CD4-positive, alpha-beta T cell (primary cell): ENCODE results near the gene KCTD16. TPM values are rescaled to one million over a fixed set of nuclear protein-coding genes. Genes with fewer than 3 reads are reported as not detected.

Source experiments
- ATAC-seq: fragments of 200-7000 bp; cut with Tn5 transposase; one replicate; pipeline ENCODE4 v1.10.0; 2022; ENCODE audit warnings: mild to moderate bottlenecking; ENCODE audit not compliant: poor library complexity
- CTCF ChIA-PET: fragments of 350-600 bp; sonication (Branson Sonifier 250); formaldehyde crosslinking; loops from one replicate; lab custom pipeline; 2021; ENCODE audit warnings: antibody characterized with exemption, inconsistent platforms; lab: Charles Lee
- POLR2A ChIA-PET: fragments of 350-600 bp; sonication (Branson Sonifier 250); formaldehyde crosslinking; loops from one replicate; lab custom pipeline; 2021; ENCODE audit warnings: antibody characterized with exemption, inconsistent platforms; lab: Charles Lee
- DNase-seq, 14 experiments: peaks; one replicate each; pipeline ENCODE4 v3.0.0-alpha.2; 2013 to 2020; ENCODE audit warnings: mixed read lengths in 2 of 14
- H3K27ac ChIP-seq, 2 donors: one replicate each; pipeline versions ENCODE4 v1.5.1 to v1.7.0; 2013; ENCODE audit warnings: low read length in 2 of 2, low read depth in 1 of 2, mild to moderate bottlenecking in 1 of 2
- H3K27me3 ChIP-seq, 2 experiments: 1 replicate in 1 of 2; 2 replicates in 1 of 2; pipeline versions ENCODE4 v1.6.1 to v1.7.0; 2013; ENCODE audit warnings: low read length in 2 of 2, control low read depth in 1 of 2, mild to moderate bottlenecking in 1 of 2, moderate library complexity in 1 of 2; ENCODE audit not compliant: insufficient read depth in 2 of 2, control insufficient read depth in 1 of 2
- H3K36me3 ChIP-seq: one replicate; pipeline ENCODE4 v1.6.1; 2013; ENCODE audit warnings: low read length, control low read depth; ENCODE audit not compliant: insufficient read depth
- H3K4me1 ChIP-seq: one replicate; pipeline ENCODE4 v1.6.1; 2013; ENCODE audit warnings: low read length, control low read depth; ENCODE audit not compliant: insufficient read depth
- H3K4me3 ChIP-seq: one replicate; pipeline ENCODE4 v1.5.1; 2013; ENCODE audit warnings: mild to moderate bottlenecking, low read length, moderate library complexity
- H3K9me3 ChIP-seq, 2 experiments: 1 replicate in 1 of 2; 2 replicates in 1 of 2; pipeline versions ENCODE4 v1.6.1 to v1.7.0; 2013; ENCODE audit warnings: low read length in 2 of 2, mild to moderate bottlenecking in 2 of 2, control low read depth in 1 of 2, moderate library complexity in 1 of 2; ENCODE audit not compliant: control insufficient read depth in 1 of 2, insufficient read depth in 1 of 2
- H3K27ac Mint-ChIP-seq: one replicate; pipeline ENCODE4 v1.8.0; 2020; ENCODE audit warnings: mixed read lengths
- H3K27me3 Mint-ChIP-seq: one replicate; pipeline ENCODE4 v1.8.0; 2021; ENCODE audit warnings: mixed read lengths
- H3K36me3 Mint-ChIP-seq: one replicate; pipeline ENCODE4 v1.8.0; 2021; ENCODE audit warnings: low read depth, mixed read lengths
- H3K4me1 Mint-ChIP-seq: one replicate; pipeline ENCODE4 v1.8.0; 2021; ENCODE audit warnings: low read depth, mixed read lengths
- H3K4me3 Mint-ChIP-seq: one replicate; pipeline ENCODE4 v1.8.0; 2020; ENCODE audit warnings: mild to moderate bottlenecking, mixed read lengths
- H3K9me3 Mint-ChIP-seq: one replicate; pipeline ENCODE4 v1.8.0; 2020; ENCODE audit warnings: mixed read lengths
- intact Hi-C, 2 experiments: fragments of 100-400 bp; cut with DNase I in 1 of 2; cut with micrococcal nuclease in 1 of 2; formaldehyde crosslinking; loops; one replicate each; pipeline versions ENCODE4 v1.15.1 to v1.9.0; 2023 to 2025; cut with DNase I, micrococcal nuclease
- total RNA-seq, 174 experiments: library from RNA in 2 of 174; stranded (reverse) in 2 of 174; gene quantifications; one replicate each; pipeline ENCODE4 v1.2.3 and lab custom pipeline; 2021 to 2026
- TF ChIP-seq, protein P1 (sequence below): fragments of 200-600 bp; IDR thresholded peaks from one replicate; pipeline ENCODE4 v1.8.0; 2022; ENCODE audit warnings: antibody characterized with exemption, mild to moderate bottlenecking

The KCTD16 gene
- total RNA-seq, 2 experiments from 2014 or later = not detected

DNA sequence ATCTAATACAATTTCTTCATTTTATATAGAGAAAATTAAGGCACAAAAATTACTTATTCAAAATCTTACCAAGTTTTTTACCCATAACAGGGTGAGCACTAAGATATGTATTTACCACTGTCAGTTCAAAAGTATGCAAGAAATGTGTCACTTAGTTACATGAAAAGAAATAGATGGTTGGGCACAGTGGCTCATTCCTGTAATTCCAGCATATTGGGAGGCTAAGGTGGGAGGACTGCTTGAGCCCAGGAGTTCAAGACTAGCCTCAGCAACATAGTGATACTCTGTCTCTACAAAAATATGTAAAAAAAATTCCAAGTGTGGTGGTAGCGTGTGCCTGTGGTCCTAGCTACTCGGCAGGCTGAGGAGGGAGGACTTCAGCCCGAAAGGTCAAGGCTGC lies 19.6 kb upstream of the KCTD16 start:
- H3K27ac ChIP-seq = no peak overlapping the region
- no peaks in the 10 kb centered on the region for H3K27me3 ChIP-seq
- H3K36me3 ChIP-seq = no peaks in the 10 kb centered on the region
- ChIA-PET POLR2A (no interaction called here), CTCF (interaction anchor here (0.9 kb wide), 1 partner anchor 9 kb away, joined by 4 read pairs; no protein-coding TSS in a partner anchor)
- no peak for DNase-seq
- Mint-ChIP-seq H3K27ac (no peak overlapping the region), H3K36me3 (no peaks in the 10 kb centered on the region), H3K4me1 (no peaks in the 10 kb centered on the region), H3K4me3 (no peak overlapping the region), H3K9me3 (no peaks in the 10 kb centered on the region), H3K27me3 (no peaks in the 10 kb centered on the region)
- H3K4me1 ChIP-seq = no peaks in the 10 kb centered on the region
- TF ChIP-seq, protein P1, sequence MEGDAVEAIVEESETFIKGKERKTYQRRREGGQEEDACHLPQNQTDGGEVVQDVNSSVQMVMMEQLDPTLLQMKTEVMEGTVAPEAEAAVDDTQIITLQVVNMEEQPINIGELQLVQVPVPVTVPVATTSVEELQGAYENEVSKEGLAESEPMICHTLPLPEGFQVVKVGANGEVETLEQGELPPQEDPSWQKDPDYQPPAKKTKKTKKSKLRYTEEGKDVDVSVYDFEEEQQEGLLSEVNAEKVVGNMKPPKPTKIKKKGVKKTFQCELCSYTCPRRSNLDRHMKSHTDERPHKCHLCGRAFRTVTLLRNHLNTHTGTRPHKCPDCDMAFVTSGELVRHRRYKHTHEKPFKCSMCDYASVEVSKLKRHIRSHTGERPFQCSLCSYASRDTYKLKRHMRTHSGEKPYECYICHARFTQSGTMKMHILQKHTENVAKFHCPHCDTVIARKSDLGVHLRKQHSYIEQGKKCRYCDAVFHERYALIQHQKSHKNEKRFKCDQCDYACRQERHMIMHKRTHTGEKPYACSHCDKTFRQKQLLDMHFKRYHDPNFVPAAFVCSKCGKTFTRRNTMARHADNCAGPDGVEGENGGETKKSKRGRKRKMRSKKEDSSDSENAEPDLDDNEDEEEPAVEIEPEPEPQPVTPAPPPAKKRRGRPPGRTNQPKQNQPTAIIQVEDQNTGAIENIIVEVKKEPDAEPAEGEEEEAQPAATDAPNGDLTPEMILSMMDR = no peak
- intact Hi-C loops = no loop called here
- ATAC-seq = no peak
- H3K9me3 ChIP-seq = no peaks in the 10 kb centered on the region
- H3K4me3 ChIP-seq = no peak overlapping the region

DNA sequence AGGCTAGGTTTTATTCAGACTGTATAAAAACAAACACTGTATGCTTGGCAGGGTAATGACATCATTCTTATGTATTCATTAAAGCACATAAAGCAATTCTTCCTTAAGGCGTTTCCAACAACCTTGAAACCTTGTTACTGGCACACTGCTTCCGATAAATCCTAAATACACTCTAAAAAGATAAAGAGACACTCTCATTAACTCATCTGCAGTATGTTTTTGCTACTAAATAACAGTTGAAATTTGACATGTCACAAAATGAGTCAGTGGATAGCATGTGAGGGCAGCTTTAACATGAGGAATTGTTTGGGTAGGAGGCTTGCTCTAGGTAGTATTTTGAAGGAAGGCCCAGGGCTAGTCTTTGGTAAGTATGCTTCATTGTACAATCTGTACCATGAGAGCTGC lies 13.9 kb upstream of the KCTD16 start:
- Histone ChIP-seq H3K36me3 (peaks cover 19% of the 10 kb centered on the region), H3K4me3 (no peak overlapping the region), H3K4me1 (no peaks in the 10 kb centered on the region), H3K9me3 (no peaks in the 10 kb centered on the region), H3K27ac (no peak overlapping the region), H3K27me3 (no peaks in the 10 kb centered on the region)
- no peak overlapping the region for H3K4me3 Mint-ChIP-seq
- intact Hi-C loops = no loop called here
- ATAC-seq (no peak), DNase-seq (no peak)
- ChIA-PET POLR2A (no interaction called here), CTCF (interaction anchor here (1.0 kb wide), 1 partner anchor 35 kb away, joined by 3 read pairs; no protein-coding TSS in a partner anchor)
- no peaks in the 10 kb centered on the region for H3K9me3 Mint-ChIP-seq
- H3K4me1 Mint-ChIP-seq = no peaks in the 10 kb centered on the region
- peak overlapping the region; percentile 40 for H3K27ac Mint-ChIP-seq
- no peaks in the 10 kb centered on the region for H3K27me3 Mint-ChIP-seq
- TF ChIP-seq, protein P1 = no peak
- H3K36me3 Mint-ChIP-seq = peaks cover 36% of the 10 kb centered on the region

DNA sequence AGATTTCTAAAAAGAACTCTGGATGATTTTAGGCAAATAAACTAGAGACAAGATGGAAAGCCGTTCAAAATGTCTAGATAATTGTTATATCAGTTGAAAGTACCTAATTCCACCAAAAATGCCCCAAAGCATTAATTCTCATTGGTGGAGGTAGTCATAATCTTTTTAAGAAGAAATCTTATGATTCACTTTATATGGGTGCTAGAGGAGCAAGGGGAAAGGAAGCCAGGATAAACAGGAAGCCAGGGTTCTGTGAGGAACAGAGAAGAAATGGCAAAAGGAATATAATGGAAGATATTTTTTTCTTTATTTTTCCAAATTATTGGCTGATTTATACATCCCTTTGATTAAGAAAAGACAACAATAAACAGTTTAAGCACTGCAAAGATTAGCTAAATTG lies 8.0 kb upstream of the KCTD16 start:
- CTCF ChIA-PET = interaction anchor here (0.6 kb wide), 1 partner anchor 1133 kb away, joined by 3 read pairs; no protein-coding TSS in a partner anchor
- H3K9me3 Mint-ChIP-seq = no peaks in the 10 kb centered on the region
- H3K4me3 Mint-ChIP-seq = no peak overlapping the region

More for the DNA sequence above, 8.0 kb upstream of the KCTD16 start:
- Histone ChIP-seq H3K27me3 (no peaks in the 10 kb centered on the region), H3K9me3 (no peaks in the 10 kb centered on the region), H3K4me1 (no peaks in the 10 kb centered on the region), H3K36me3 (peaks cover 68% of the 10 kb centered on the region), H3K4me3 (no peak overlapping the region), H3K27ac (no peak overlapping the region)
- intact Hi-C loops = loop anchor here in 1 of 2 experiments (5.0 kb wide), 1 partner anchor 35 kb away; no protein-coding TSS in a partner anchor
- TF ChIP-seq, protein P1 = no peak
- peaks cover 93% of the 10 kb centered on the region for H3K36me3 Mint-ChIP-seq
- no peak for ATAC-seq
- no peaks in the 10 kb centered on the region for H3K27me3 Mint-ChIP-seq
- POLR2A ChIA-PET = no interaction called here
- no peak for DNase-seq
- H3K4me1 Mint-ChIP-seq = peaks cover 22% of the 10 kb centered on the region
- no peak overlapping the region for H3K27ac Mint-ChIP-seq
